MV-4-11 (cell line): ENCODE data around the gene HYDIN.
"Not testable (repeated sequence)": the region's sequence is repeated elsewhere in the genome, so short reads cannot be mapped to it uniquely, and the experiment has no call there.

ENCODE experiments used
- DNase-seq: peaks from one replicate; lab custom pipeline; 2025; lab: John Stamatoyannopoulos, UW

The HYDIN gene

GRCh38 chr16:71109656-71110208 lies 120.8 kb downstream of the HYDIN start:
- DNase-seq = not testable (repeated sequence)

DNA sequence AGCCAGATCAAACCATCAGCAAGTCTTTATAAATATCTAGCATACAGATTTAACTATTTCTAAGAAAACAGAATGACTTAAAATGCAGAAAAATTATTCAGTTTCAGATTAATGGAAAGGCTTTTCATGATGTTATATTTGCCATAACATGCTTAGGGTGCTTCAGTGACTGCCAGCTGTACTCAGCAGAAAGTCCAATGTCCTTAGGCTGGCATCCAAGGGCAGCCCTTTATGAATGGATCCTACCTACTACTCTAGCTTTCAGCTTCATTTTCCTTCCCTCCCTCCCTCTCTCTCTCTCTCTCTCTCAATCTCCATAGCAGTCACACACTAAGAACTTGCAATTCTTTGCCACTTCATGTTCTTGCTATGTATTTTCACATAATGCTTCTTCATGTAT lies 124.6 kb downstream of the HYDIN start:
- not testable (repeated sequence) for DNase-seq

- DNase-seq = not testable (repeated sequence)
Measured at GRCh38 chr16:71083573-71083972, 146.9 kb downstream of the HYDIN start.

GRCh38 chr16:71080777-71081176 lies 149.7 kb downstream of the HYDIN start:
- not testable (repeated sequence) for DNase-seq

DNA sequence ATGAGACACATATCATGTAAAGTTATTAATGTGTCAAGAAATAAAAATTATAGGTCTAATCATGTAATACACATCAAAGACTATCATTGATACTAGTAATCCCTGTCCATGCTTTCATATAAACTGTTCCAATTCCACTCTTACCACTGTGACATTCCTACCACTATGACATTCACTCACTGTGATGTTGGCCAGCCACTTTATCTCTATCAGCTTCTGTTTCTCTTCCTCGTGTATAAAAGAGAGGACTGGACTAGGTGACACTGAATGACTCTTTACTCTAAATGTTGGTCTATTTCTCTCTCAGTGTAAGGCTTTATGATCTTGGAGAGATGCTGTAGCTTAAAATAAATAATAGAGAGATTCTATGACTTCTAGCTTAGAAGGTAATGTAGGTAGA lies 150.3 kb downstream of the HYDIN start:
- not testable (repeated sequence) for DNase-seq

- not testable (repeated sequence) for DNase-seq
Measured at GRCh38 chr16:71070651-71071050, 159.9 kb downstream of the HYDIN start.

DNA sequence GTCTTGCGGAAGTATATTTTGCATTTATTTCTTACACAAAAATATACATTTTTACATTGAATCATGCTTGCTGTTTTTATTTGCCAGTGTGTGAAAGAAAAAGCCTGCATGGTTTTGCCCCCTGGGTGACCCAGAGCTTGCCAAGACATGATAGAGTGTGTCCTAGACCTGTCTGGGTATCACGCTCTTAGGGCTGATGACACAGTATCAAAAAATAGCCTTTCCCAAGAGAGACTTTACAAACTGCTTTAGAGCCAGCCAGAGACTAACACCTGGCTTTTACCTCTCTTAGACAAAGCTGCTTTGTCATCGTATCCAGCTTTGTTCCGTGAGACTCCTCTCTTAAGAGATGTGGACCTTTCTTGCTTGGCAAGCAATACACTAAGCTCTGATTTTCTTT lies 160.7 kb downstream of the HYDIN start:
- not testable (repeated sequence) for DNase-seq

DNA sequence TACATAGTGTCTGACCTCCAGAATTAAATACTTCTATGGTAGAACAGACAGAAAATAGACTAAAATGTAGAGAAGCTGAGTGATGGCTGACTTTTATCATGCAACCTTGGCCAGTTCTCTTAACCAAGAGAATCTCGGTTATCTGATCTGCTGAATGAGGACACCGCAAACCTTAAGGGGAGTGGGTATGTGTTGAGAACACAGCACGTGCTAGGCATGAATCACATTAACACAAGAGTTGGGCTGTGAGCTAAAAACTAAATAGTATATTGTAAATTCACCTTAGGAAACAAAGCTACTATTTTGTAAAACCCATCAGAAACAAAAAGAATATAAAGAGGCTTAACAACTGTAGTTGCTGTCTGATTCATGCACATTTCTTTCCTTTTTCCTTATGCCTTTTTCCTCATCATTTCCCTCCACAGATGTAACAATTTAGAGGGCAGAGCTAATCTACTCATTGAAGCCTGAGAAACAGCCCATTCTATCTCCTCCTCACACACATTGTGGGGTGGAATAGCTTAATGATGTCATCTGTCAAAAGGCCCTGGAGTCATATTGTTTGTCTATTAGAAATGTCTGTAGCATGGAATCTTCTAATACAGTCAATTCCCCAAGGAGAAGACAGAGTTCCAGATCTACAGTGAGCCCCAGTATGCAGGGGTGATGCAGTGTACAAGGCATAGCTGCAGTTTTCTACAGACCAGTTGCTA lies 176.5 kb downstream of the HYDIN start:
- DNase-seq = not testable (repeated sequence)

GRCh38 chr16:71050307-71050706 lies 180.2 kb downstream of the HYDIN start:
- not testable (repeated sequence) for DNase-seq

- not testable (repeated sequence) for DNase-seq
Measured at GRCh38 chr16:71039368-71040111, 191.0 kb downstream of the HYDIN start.

DNA sequence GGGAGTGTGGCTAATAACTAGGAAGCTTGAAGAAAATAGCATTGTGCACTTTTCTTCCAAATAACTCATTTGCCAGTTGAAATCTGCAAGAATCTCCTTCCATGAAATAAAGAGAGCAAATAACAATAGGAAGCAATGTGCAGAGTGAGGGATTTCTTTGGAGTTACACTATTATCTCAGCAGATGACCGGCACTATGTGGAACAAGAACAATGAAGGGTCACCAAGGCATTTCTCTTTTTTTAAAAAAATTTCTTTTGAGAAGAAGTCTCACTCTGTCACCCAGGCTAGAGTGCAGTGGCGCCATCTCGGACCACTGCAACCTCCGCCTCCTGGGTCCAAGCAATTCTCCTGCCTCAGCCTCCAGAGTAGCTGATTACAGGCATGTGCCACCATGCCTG lies 192.1 kb downstream of the HYDIN start:
- DNase-seq = not testable (repeated sequence)

- not testable (repeated sequence) for DNase-seq
Measured at GRCh38 chr16:71037987-71038386, 192.5 kb downstream of the HYDIN start.

- not testable (repeated sequence) for DNase-seq
Measured at GRCh38 chr16:71028032-71028727, 202.3 kb downstream of the HYDIN start.

DNA sequence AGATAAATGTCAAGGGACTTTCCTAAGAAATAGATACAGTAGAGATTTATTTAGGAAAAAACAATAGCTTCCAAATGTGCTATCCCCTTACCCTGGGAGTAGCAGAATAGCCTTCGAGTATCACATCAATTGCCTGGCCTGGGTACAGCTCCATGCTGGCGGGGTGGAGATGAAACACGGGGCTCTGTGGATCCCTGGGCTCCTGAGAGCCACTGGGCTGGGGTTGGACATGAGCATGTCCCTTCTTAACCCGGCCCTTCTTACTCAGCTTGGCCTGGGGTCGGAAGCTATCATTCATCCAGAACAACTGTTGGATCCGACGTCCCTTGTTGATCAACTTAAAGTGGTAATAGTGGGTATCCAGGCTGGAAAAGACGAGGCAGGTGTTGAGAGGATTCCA lies 203.0 kb downstream of the HYDIN start:
- not testable (repeated sequence) for DNase-seq

DNA sequence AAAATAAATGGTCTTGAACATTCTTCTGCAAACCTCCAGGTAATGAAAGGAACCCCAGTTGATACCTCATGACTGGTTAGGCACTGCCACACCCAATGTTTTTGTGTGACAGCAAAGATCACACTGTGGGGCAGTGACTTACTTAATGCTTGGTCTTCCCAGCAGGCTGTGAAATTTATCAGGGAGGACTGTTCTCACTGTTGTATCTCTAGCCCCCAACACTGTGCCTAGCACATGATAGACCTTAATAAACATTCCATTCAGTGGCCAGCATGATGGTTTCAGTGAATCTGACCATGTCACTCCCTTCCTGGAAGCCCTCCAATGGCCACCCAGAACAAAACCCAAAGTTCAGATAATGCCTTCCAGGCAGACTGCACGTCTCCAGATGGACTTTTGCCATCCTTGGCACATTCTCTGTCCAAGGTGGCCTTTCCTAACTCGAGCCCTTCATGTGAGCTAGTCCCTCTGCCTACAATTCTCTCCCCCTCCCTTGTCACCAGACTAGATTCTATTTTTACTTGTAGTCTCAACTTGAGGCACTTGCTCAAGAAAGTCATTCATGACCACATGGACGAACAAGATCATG lies 206.6 kb downstream of the HYDIN start:
- not testable (repeated sequence) for DNase-seq

DNA sequence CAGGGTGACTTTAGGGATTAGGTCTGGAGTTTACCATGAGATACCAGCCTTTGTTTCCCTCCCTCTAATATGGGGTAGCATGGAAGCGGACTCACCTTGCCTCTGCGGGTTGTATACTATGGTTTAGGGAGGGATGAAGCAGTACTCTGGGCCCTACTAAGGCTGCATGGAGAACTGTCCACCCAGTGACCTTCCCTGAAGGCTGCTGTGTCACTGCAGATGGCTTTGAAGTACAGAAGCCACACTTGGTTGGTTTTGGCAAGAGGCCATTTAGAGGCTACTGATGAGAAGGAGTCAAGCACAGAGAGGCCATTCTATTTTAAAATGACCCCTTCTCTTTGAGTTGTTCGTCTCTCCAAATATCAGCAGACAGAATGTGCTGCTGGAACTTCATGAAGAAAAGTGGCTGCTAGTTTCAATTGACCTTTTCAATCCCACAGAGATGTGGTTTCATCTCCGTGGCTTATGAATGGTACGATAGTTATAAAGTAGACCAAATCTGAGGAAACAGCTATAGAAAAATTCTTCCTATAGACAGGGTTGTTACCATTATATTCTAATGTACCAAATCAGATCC lies 208.5 kb downstream of the HYDIN start:
- DNase-seq = not testable (repeated sequence)

DNA sequence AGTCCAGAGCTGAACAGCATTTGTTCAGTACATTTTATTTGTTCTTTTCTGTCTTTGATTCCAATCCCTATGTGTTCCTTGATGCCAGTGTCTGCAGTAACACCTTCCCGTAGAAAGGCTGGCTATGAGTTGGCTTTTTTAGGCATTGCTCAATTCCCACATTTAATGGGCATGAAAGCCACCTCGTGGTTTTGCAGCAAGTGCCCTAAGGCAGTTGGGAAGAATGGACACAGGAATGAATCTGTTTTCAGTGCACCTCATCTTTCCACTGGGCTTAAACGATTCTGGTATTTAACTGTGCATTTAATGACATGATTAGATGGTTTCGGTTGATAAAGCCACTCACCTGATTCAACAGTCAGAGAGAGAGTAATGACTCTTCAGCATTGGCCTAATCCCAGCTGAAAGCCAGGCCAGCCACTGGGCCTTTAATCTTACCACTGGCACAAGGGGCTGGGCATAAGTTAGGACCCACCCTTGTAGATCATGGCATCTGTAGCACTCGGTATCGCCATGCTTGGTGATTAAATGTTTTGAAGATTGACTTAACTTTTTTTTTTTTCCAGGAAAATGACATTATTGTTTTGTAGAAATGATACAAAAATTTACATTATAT lies 211.3 kb downstream of the HYDIN start:
- DNase-seq = not testable (repeated sequence)

GRCh38 chr16:71015419-71015818 lies 215.1 kb downstream of the HYDIN start:
- DNase-seq = not testable (repeated sequence)

DNA sequence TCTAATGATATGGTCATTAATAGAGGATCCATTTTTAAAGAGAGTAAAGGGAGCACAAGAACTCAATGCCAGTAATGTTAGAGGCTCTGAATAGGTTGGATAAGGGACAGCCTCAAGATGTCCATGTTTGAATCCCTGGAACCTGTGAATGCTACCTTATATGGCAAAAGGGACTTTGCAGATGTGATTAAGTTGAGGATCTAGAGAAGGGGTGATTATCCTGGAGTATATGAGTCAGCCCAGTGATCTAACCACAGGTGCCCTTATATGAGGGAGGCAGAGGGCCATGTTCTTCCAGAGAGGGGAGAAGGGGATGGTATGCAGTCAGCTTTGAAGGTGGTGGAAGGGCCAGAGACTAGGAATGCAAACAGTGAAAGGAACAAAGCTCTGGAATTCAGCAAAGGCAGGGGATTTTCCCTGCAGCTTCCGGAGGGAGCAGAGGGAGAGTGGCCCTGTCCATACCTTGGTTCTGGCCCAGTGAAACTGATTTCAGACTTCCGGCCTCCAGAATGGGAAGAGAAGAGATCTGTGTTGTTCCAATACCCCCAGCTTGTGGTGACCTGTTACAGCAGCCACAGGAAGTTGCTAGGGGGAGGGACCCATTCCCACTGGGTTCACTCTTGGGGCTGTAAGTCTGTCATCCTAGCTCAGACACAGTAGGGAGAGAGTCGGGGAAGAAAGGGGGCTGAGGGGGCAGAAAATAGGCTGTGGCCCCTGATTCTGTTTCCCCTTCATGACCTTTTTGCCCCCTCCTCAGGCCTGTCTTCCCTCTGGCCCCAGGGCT lies 220.9 kb downstream of the HYDIN start:
- not testable (repeated sequence) for DNase-seq

- DNase-seq = not testable (repeated sequence)
Measured at GRCh38 chr16:71006516-71006915, 224.0 kb downstream of the HYDIN start.
